ENCODE measurements around the gene ELOVL3. TPM values are rescaled to one million over a fixed set of nuclear protein-coding genes. Genes with fewer than 3 reads are reported as not detected.
A peak's percentile ranks its signal among the peaks of the same experiment; 100 is the strongest.

ELOVL3 gene
- total and polyA plus RNA-seq, 2 of the 13 experiments (the other 11 are each of a cell fraction or from before 2014, with no cell fraction given), result 0.58 to 0.69 TPM

GRCh38 chr10:102245082-102245931, 19.2 kb downstream of the ELOVL3 start, which contains the start of gene GBF1 (continued):
- TF ChIP-seq ZBTB40 (IDR thresholded peaks at IDR 0.05), result no peak
- peak; percentile 62; the same call in 1 of the 2 replicates for TF ChIP-seq ZBTB40 (CRISPR knock-in tag; IDR thresholded peaks at IDR 0.05)
- peak; percentile 30 for TF ChIP-seq GABPA (IDR thresholded peaks at IDR 0.05; ENCODE audit: low read depth, low read length)
- peak; percentile 61; the same call in 1 of the 2 replicates for TF ChIP-seq GABPA (CRISPR knock-in tag; IDR thresholded peaks at IDR 0.05; ENCODE audit: low read depth)
- 0 out of 2 replicates have a peak, but pooled peaks have one; percentile 60 for TF ChIP-seq KDM4B (CRISPR knock-in tag; IDR thresholded peaks at IDR 0.05)
- no peak for TF ChIP-seq RBM39 (IDR thresholded peaks at IDR 0.05; ENCODE audit: low read depth, low read length, poor library complexity, severe bottlenecking)
- peak; percentile 58 for TF ChIP-seq ZNF781 (CRISPR knock-in tag; IDR thresholded peaks at IDR 0.05; ENCODE audit: borderline replicate concordance, not compliant biosample characterization)
- TF ChIP-seq ETV5 (CRISPR knock-in tag; IDR thresholded peaks at IDR 0.05; ENCODE audit: borderline replicate concordance), result peak; percentile 67; the same call in 1 of the 2 replicates
- no peak for TF ChIP-seq PHF5A (CRISPR knock-in tag; IDR thresholded peaks at IDR 0.05; ENCODE audit: low read depth, unreplicated experiment)
- TF ChIP-seq RCOR2 (CRISPR knock-in tag; IDR thresholded peaks at IDR 0.05), result no peak
- TF ChIP-seq, protein P1, sequence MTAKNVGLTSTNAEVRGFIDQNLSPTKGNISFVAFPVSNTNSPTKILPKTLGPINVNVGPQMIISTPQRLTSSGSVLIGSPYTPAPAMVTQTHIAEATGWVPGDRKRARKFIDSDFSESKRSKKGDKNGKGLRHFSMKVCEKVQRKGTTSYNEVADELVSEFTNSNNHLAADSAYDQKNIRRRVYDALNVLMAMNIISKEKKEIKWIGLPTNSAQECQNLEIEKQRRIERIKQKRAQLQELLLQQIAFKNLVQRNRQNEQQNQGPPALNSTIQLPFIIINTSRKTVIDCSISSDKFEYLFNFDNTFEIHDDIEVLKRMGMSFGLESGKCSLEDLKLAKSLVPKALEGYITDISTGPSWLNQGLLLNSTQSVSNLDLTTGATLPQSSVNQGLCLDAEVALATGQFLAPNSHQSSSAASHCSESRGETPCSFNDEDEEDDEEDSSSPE (CRISPR knock-in tag; IDR thresholded peaks at IDR 0.05), result peak; percentile 77; the same call in 1 of the 2 replicates
- TF ChIP-seq HNRNPH1 (optimal IDR thresholded peaks at IDR 0.05; ENCODE audit: low read depth, low read length), result no peak
- no peak; the same call in 1 of the 2 replicates for TF ChIP-seq HNF4G (IDR thresholded peaks at IDR 0.05; ENCODE audit: borderline replicate concordance, low read depth, low read length)
- TF ChIP-seq HNF4G (CRISPR knock-in tag; IDR thresholded peaks at IDR 0.05; ENCODE audit: borderline replicate concordance, low read depth), result peak; percentile 72
- TF ChIP-seq, protein P2, sequence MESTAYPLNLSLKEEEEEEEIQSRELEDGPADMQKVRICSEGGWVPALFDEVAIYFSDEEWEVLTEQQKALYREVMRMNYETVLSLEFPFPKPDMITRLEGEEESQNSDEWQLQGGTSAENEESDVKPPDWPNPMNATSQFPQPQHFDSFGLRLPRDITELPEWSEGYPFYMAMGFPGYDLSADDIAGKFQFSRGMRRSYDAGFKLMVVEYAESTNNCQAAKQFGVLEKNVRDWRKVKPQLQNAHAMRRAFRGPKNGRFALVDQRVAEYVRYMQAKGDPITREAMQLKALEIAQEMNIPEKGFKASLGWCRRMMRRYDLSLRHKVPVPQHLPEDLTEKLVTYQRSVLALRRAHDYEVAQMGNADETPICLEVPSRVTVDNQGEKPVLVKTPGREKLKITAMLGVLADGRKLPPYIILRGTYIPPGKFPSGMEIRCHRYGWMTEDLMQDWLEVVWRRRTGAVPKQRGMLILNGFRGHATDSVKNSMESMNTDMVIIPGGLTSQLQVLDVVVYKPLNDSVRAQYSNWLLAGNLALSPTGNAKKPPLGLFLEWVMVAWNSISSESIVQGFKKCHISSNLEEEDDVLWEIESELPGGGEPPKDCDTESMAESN (CRISPR knock-in tag; conservative IDR thresholded peaks at IDR 0.05), result 0 out of 2 replicates have a peak, but pooled peaks have one; percentile 26
- peak; percentile 40 for TF ChIP-seq RFX3 (CRISPR knock-in tag; IDR thresholded peaks at IDR 0.05)

Data from HepG2 (cell line).